ENCODE data around the gene LAMA5. TPM values are rescaled to one million over a fixed set of nuclear protein-coding genes. Genes with fewer than 3 reads are reported as not detected.

The LAMA5 gene
- total RNA-seq, 4 donors from 2014 or later = 95.2 to 230 (median 139) TPM

- no peak for TF ChIP-seq EP300 (IDR thresholded peaks at IDR 0.05)
- TF ChIP-seq, protein P1, sequence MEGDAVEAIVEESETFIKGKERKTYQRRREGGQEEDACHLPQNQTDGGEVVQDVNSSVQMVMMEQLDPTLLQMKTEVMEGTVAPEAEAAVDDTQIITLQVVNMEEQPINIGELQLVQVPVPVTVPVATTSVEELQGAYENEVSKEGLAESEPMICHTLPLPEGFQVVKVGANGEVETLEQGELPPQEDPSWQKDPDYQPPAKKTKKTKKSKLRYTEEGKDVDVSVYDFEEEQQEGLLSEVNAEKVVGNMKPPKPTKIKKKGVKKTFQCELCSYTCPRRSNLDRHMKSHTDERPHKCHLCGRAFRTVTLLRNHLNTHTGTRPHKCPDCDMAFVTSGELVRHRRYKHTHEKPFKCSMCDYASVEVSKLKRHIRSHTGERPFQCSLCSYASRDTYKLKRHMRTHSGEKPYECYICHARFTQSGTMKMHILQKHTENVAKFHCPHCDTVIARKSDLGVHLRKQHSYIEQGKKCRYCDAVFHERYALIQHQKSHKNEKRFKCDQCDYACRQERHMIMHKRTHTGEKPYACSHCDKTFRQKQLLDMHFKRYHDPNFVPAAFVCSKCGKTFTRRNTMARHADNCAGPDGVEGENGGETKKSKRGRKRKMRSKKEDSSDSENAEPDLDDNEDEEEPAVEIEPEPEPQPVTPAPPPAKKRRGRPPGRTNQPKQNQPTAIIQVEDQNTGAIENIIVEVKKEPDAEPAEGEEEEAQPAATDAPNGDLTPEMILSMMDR (IDR thresholded peaks at IDR 0.05) = peak in 3 of 5 experiments; percentile 7 to 53 (median 22)
- H3K4me3 ChIP-seq = peak overlapping the region in 1 of 4 donors; percentile 93
- peaks cover 0 to 75% (median 48%) of the 10 kb centered on the region in 4 donors for H3K4me1 ChIP-seq
- no peak for DNase-seq (ENCODE audit: low spot score in 2 of 2)
- no peaks in the 10 kb centered on the region for H3K36me3 ChIP-seq
- no peaks in the 10 kb centered on the region for H3K9me3 ChIP-seq
- H3K27me3 ChIP-seq = peaks cover 0 to 10% of the 10 kb centered on the region in 2 donors
- H3K27ac ChIP-seq = peak overlapping the region in 3 of 4 donors; percentile 10 to 94 (median 90)
- 17 to 19% methylated on average over 18 to 28 of the region's 28 CpGs for WGBS, 2 donors
Measured at GRCh38 chr20:62368976-62369814, 2.1 kb upstream of the LAMA5 start.

DNA sequence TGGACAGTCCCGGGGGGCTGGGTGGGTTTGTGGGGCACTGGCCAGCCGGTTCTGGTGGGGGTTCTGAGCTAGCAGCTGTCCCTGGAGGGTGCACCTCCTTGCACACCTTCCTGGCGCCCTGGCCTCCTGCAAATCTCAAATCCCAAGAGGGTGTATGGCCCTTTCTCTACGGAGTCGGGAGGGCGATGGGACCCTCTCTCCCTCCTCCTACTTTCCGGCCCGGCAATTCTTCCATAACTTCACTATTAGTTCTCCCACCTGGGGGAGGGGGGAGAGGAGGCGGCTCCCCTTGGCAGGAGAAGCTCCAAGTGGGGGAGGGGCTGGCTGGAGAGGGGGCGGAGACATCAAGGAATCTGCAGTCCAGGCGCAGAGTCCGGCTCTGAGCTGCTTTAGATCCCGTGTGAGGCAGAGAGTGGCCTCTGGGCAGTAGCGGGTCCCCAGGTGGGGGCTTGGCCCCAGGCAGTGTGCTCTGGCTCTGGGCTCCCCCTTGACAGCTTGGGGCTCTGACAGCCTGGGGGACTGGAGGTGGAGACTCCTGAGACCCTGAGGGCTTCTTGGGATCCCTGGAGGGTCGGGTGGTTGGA is 1.4 kb upstream of the LAMA5 start:
- H3K27me3 ChIP-seq = peaks cover 0 to 10% of the 10 kb centered on the region in 2 donors
- peak overlapping the region in 3 of 4 donors; percentile 71 to 93 (median 83) for H3K4me3 ChIP-seq
- DNase-seq (ENCODE audit: low spot score in 2 of 2) = no peak
- peaks cover 0 to 79% (median 54%) of the 10 kb centered on the region in 4 donors for H3K4me1 ChIP-seq
- 5 to 8% methylated on average over 14 of the region's 15 CpGs for WGBS, 2 donors
- no peaks in the 10 kb centered on the region for H3K9me3 ChIP-seq
- peak overlapping the region in 2 of 4 donors; percentile 90 to 94 for H3K27ac ChIP-seq
- no peaks in the 10 kb centered on the region for H3K36me3 ChIP-seq
- TF ChIP-seq POLR2A (IDR thresholded peaks at IDR 0.05) = no peak
- TF ChIP-seq, protein P1 (IDR thresholded peaks at IDR 0.05) = no peak
- no peak for TF ChIP-seq EP300 (IDR thresholded peaks at IDR 0.05)

GRCh38 chr20:62367633-62368391 is 700 bp upstream of the LAMA5 start:
- Histone ChIP-seq H3K9me3 (no peaks in the 10 kb centered on the region), H3K4me3 (peak overlapping the region; percentile 62 to 93 (median 77)), H3K27me3 (peaks cover 0 to 10% of the 10 kb centered on the region in 2 donors), H3K4me1 (peaks cover 0 to 85% (median 61%) of the 10 kb centered on the region in 4 donors), H3K36me3 (no peaks in the 10 kb centered on the region), H3K27ac (peak overlapping the region; percentile 47 to 94 (median 79))
- no peak for TF ChIP-seq EP300 (IDR thresholded peaks at IDR 0.05)
- no peak for TF ChIP-seq POLR2A (IDR thresholded peaks at IDR 0.05)
- TF ChIP-seq, protein P1 (IDR thresholded peaks at IDR 0.05) = no peak
- WGBS, 2 donors = 3 to 5% methylated on average over 15 to 22 of the region's 37 CpGs
- DNase-seq (ENCODE audit: low spot score in 2 of 2) = no peak

- TF ChIP-seq EP300 (IDR thresholded peaks at IDR 0.05) (no peak), POLR2A (IDR thresholded peaks at IDR 0.05) (no peak)
- TF ChIP-seq, protein P1 (IDR thresholded peaks at IDR 0.05) = no peak
- Histone ChIP-seq H3K36me3 (no peaks in the 10 kb centered on the region), H3K4me1 (peaks cover 0 to 97% (median 70%) of the 10 kb centered on the region in 4 donors), H3K4me3 (peak overlapping the region; percentile 62 to 93 (median 77)), H3K9me3 (no peaks in the 10 kb centered on the region), H3K27ac (peak overlapping the region; percentile 47 to 94 (median 86)), H3K27me3 (peaks cover 0 to 10% of the 10 kb centered on the region in 2 donors)
- DNase-seq (ENCODE audit: low spot score in 2 of 2) = no peak
- 0 to 1% methylated on average over 30 to 38 of the region's 72 CpGs for WGBS, 2 donors
Measured at GRCh38 chr20:62366370-62367135, 559 bp downstream of the LAMA5 start.
